Calu3 (cell line): Measurements from ENCODE around the gene GALNT17. TPM values are rescaled to one million over a fixed set of nuclear protein-coding genes. Genes with fewer than 3 reads are reported as not detected.

Experiments used
- BruUV-seq: library from RNA; stranded (reverse); fragments of 400-500 nt; replicated peaks from 2 replicates; lab custom pipeline; 2021; lab: Mats Ljungman, UMichigan
- CTCF ChIA-PET: fragments of 300-600 bp; sonication (Branson Sonifier 250); formaldehyde crosslinking; loops from one replicate; lab custom pipeline; 2022; ENCODE audit warnings: antibody characterized with exemption; lab: Charles Lee
- DNase-seq: peaks from one replicate; pipeline ENCODE4 v3.0.0; 2022
- H3K27ac Mint-ChIP-seq: one replicate; pipeline ENCODE4 v1.8.0; 2022; ENCODE audit warnings: mixed read lengths; ENCODE audit not compliant: unreplicated experiment
- H3K27me3 Mint-ChIP-seq: one replicate; pipeline ENCODE4 v1.8.0; 2022; ENCODE audit warnings: mixed read lengths; ENCODE audit not compliant: unreplicated experiment
- H3K36me3 Mint-ChIP-seq: one replicate; pipeline ENCODE4 v1.8.0; 2022; ENCODE audit warnings: mild to moderate bottlenecking, moderate library complexity, mixed read lengths; ENCODE audit not compliant: insufficient read depth, unreplicated experiment
- H3K4me1 Mint-ChIP-seq: one replicate; pipeline ENCODE4 v1.8.0; 2022; ENCODE audit warnings: mild to moderate bottlenecking, low read depth, mixed read lengths; ENCODE audit not compliant: unreplicated experiment
- H3K4me3 Mint-ChIP-seq: one replicate; pipeline ENCODE4 v1.8.0; 2022; ENCODE audit warnings: mild to moderate bottlenecking, low read depth, moderate library complexity, mixed read lengths; ENCODE audit not compliant: unreplicated experiment
- H3K9me3 Mint-ChIP-seq: one replicate; pipeline ENCODE4 v1.8.0; 2022; ENCODE audit warnings: low read depth, mixed read lengths; ENCODE audit not compliant: unreplicated experiment
- CTCF ChIP-seq: fragments of 200-600 bp; IDR thresholded peaks from one replicate; pipeline ENCODE4 v1.8.0; 2022; ENCODE audit warnings: antibody characterized with exemption; ENCODE audit not compliant: unreplicated experiment
- intact Hi-C: fragments of 100-400 bp; cut with micrococcal nuclease; formaldehyde crosslinking; loops from one replicate; pipeline ENCODE4 v1.10.0; 2022; ENCODE audit not compliant: unreplicated experiment
- total RNA-seq: library from RNA; stranded (reverse); gene quantifications from 2 replicates; pipeline ENCODE4 v1.2.3, GENCODE V29; 2022

The GALNT17 gene
- total RNA-seq, 1 experiment from 2014 or later = not detected

DNA sequence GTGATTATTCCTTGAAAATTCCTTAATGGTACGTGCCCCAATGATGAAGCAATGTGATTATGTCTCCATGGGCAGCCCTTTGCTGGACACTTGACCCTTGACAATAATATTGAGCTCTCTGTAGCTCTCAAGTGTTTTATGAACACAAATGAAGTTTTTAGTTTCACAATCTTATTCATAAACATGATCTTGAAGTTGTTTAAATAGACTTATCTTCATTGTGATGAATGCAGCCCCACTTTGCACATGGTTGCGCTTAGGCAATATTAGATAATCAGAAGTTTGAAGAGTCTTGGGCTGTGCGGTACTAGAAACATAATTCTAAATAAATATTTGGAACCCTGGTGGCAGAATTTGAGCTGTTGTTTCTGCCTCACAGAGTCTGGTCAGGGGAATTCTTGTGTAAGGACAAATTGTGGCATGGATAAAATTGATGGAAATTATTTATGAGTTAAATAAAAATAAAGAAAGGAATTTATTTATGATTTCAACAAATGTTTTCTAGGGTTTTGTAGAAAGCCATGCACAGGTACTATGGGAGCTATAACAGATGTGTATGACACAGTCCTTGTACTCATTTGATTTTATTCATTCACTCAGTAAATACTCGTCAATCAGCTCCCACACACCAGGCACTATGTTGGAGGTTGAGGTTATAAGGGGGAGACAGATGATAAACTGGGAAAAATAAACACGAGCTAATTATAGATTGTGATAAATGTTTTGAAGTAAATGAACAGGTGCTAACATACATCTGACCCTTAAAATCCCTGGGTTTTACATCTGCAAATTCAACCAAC, 217.9 kb downstream of the GALNT17 start:
- H3K27ac Mint-ChIP-seq = no peak overlapping the region
- no TSS peak for BruUV-seq
- H3K36me3 Mint-ChIP-seq = no peaks in the 10 kb centered on the region
- TF ChIP-seq CTCF = no peak
- intact Hi-C loops = no loop called here
- CTCF ChIA-PET = no interaction called here
- no peaks in the 10 kb centered on the region for H3K27me3 Mint-ChIP-seq
- DNase-seq = no peak
- no peaks in the 10 kb centered on the region for H3K4me1 Mint-ChIP-seq
- H3K9me3 Mint-ChIP-seq = peaks cover 23% of the 10 kb centered on the region
- H3K4me3 Mint-ChIP-seq = no peak overlapping the region

GRCh38 chr7:71350680-71351079, 218.7 kb downstream of the GALNT17 start:
- Mint-ChIP-seq H3K4me1 (no peaks in the 10 kb centered on the region), H3K36me3 (no peaks in the 10 kb centered on the region), H3K27ac (no peak overlapping the region), H3K9me3 (peaks cover 23% of the 10 kb centered on the region), H3K27me3 (no peaks in the 10 kb centered on the region), H3K4me3 (no peak overlapping the region)
- no peak for TF ChIP-seq CTCF
- intact Hi-C loops = no loop called here
- CTCF ChIA-PET = no interaction called here
- no peak for DNase-seq
- no TSS peak for BruUV-seq

DNA sequence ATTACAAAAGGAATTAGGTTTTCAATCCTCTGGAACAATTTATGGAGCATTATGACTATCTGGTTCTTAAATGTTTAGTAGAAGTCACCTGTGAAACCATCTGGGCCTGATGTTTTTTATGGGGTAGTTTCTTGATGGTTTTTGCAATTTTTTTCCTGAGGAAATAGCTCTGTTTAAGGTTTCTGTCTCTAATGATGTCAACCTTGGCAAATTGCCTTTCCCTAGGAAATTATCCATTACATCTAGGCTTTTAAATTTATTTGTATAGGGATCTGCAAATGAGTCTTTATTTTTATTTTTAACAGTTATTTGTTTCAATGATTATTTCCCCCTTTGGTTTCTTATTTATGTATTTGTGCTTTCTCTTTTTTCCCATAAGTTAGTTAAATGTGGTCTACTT, 222.8 kb downstream of the GALNT17 start:
- H3K27ac Mint-ChIP-seq = no peak overlapping the region

DNA sequence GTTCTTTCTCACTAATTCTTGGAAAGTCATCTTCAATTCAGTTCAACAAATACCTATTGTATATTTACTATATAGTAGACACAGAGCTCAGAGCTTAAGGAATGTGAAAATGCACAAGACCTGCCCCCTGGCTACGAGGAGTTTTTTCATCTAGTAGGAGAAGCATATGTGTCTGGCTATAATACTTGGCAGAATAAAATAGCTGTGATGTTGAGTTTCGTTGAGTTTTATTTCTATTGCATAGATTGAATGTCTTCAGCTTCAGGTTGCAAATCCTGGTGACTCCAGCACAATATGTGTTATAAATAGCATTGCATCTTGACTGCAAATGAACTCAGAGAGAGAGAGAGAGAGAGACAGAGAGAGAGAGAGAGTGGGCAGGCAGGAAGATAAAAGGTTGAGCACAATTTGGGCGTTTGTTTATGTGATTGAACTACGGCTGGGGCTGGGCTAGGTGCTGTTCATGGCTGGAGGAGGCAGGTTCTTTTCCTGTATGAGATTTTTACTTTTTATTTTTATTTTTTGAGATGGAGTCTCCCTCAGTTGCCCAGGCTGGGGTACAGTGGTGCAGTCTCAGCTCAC, 229.6 kb downstream of the GALNT17 start:
- DNase-seq = no peak
- no peak overlapping the region for H3K4me3 Mint-ChIP-seq
- no peaks in the 10 kb centered on the region for H3K4me1 Mint-ChIP-seq
- no TSS peak for BruUV-seq
- CTCF ChIA-PET = no interaction called here
- intact Hi-C loops = no loop called here
- no peak overlapping the region for H3K27ac Mint-ChIP-seq
- no peaks in the 10 kb centered on the region for H3K36me3 Mint-ChIP-seq
- H3K27me3 Mint-ChIP-seq = no peaks in the 10 kb centered on the region
- H3K9me3 Mint-ChIP-seq = peaks cover 7% of the 10 kb centered on the region
- no peak for TF ChIP-seq CTCF

More for the DNA sequence above, 222.8 kb downstream of the GALNT17 start:
- Mint-ChIP-seq H3K27me3 (no peaks in the 10 kb centered on the region), H3K4me3 (no peak overlapping the region), H3K9me3 (peaks cover 17% of the 10 kb centered on the region), H3K4me1 (no peaks in the 10 kb centered on the region), H3K36me3 (no peaks in the 10 kb centered on the region)
- intact Hi-C loops = no loop called here
- no peak for DNase-seq
- no TSS peak for BruUV-seq
- no peak for TF ChIP-seq CTCF
- CTCF ChIA-PET = no interaction called here
